Upper lobe of left lung (tissue), 6 donors: ENCODE data around the gene EGLN2. TPM values are rescaled to one million over a fixed set of nuclear protein-coding genes. Genes with fewer than 3 reads are reported as not detected.
A peak's percentile ranks its signal among the peaks of the same experiment; 100 is the strongest.
"Not testable (repeated sequence)": the region's sequence is repeated elsewhere in the genome, so short reads cannot be mapped to it uniquely, and the experiment has no call there.

ENCODE experiments used
- ATAC-seq, 2 donors: fragments of 200-7000 bp; cut with Tn5 transposase; one replicate each; pipeline ENCODE4 v1.9.1; 2022; ENCODE audit warnings: mild to moderate bottlenecking in 2 of 2, moderate library complexity in 2 of 2; ENCODE audit not compliant: low FRiP score in 2 of 2
- DNase-seq, 2 donors: peaks; one replicate each; pipeline ENCODE4 v3.0.0-alpha.2; 2019 to 2020
- H3K27ac ChIP-seq, 4 donors: fragments of 200-600 bp; sonication (generic); one replicate each; pipeline ENCODE4 v1.5.1; 2016 to 2019
- H3K27me3 ChIP-seq, 4 donors: fragments of 200-600 bp; sonication (generic); one replicate each; pipeline ENCODE4 v1.5.1; 2017 to 2019
- H3K36me3 ChIP-seq, 4 donors: fragments of 200-600 bp; sonication (generic); one replicate each; pipeline ENCODE4 v1.5.1; 2016 to 2019
- H3K4me1 ChIP-seq, 4 donors: fragments of 200-600 bp; sonication (generic); one replicate each; pipeline ENCODE4 v1.5.1; 2018 to 2019
- H3K4me3 ChIP-seq, 4 donors: fragments of 200-600 bp; sonication (generic); one replicate each; pipeline ENCODE4 v1.5.1; 2017 to 2019; ENCODE audit warnings: mild to moderate bottlenecking in 2 of 4, moderate library complexity in 1 of 4
- H3K9me3 ChIP-seq, 4 donors: fragments of 200-600 bp; sonication (generic); one replicate each; pipeline ENCODE4 v1.5.1; 2018 to 2019
- CTCF ChIP-seq, 6 experiments: fragments of 450-650 bp in 4 of 6; fragments of 200-600 bp in 2 of 6; sonication (generic) in 2 of 6; IDR thresholded peaks; one replicate each; pipeline ENCODE4 v1.5.1; 2016 to 2019; ENCODE audit warnings: antibody characterized with exemption in 6 of 6
- EP300 ChIP-seq, 4 donors: sonication (generic); formaldehyde crosslinking; IDR thresholded peaks; one replicate each; pipeline ENCODE4 v1.5.1; 2017; ENCODE audit warnings: antibody characterized with exemption in 4 of 4, control low read depth in 2 of 4
- POLR2A ChIP-seq, 4 donors: fragments of 450-650 bp; IDR thresholded peaks; one replicate each; pipeline ENCODE4 v1.5.1; 2016 to 2017; ENCODE audit warnings: antibody characterized with exemption in 4 of 4, mild to moderate bottlenecking in 2 of 4
- POLR2AphosphoS5 ChIP-seq, 2 donors: sonication (generic); formaldehyde crosslinking; IDR thresholded peaks; one replicate each; pipeline ENCODE4 v1.5.1; 2017; ENCODE audit warnings: antibody characterized with exemption in 2 of 2
- WGBS, 2 donors: methylation state at CpG; one replicate each; pipeline ENCODE4 v1.1.5; 2017 to 2018; 5-methylcytosine and 5-hydroxymethylcytosine counted together
- total RNA-seq, 6 donors: library from RNA; depleted of rRNA in 4 of 6; stranded (reverse); fragments of >200 nt in 4 of 6; gene quantifications; one replicate each; pipeline versions ENCODE4 v1.1.0 to v1.2.1, GENCODE V29; 2016 to 2021
- donor health status: DM: no; HTN: no; CAD: no; lungs with moderate emphysema.
- donor health status: DM: no; HTN: yes; CAD: no; lungs with severe emphysema.

The EGLN2 gene
- total RNA-seq, 6 donors from 2014 or later: 170 to 353 (median 211) TPM

GRCh38 chr19:40768869-40769268 is 30.1 kb upstream of the EGLN2 start:
- ATAC-seq: peak in 1 of 2 donors; percentile 71

GRCh38 chr19:40771101-40771862 is 27.7 kb upstream of the EGLN2 start:
- not testable (repeated sequence) for ATAC-seq, H3K9me3 ChIP-seq, DNase-seq, H3K4me1 ChIP-seq, H3K27me3 ChIP-seq, H3K4me3 ChIP-seq, H3K27ac ChIP-seq
- WGBS, 2 donors: 95 to 98% methylated on average over 10 of the region's 10 CpGs
- peaks cover 0 to 12% (median 7%) of the 10 kb centered on the region in 4 donors for H3K36me3 ChIP-seq

More at GRCh38 chr19:40768869-40769268, 30.1 kb upstream of the EGLN2 start:
- whole genome bisulfite sequencing, 2 donors: 51 to 72% methylated on average over 5 of the region's 5 CpGs
- H3K36me3 ChIP-seq: peaks cover 13 to 36% (median 31%) of the 10 kb centered on the region in 4 donors
- no peak for TF ChIP-seq CTCF (IDR thresholded peaks at IDR 0.05)
- TF ChIP-seq POLR2A (IDR thresholded peaks at IDR 0.05): no peak
- TF ChIP-seq EP300 (IDR thresholded peaks at IDR 0.05): no peak
- TF ChIP-seq POLR2AphosphoS5 (IDR thresholded peaks at IDR 0.05): no peak
- H3K4me1 ChIP-seq: peaks cover 0 to 5% (median 0%) of the 10 kb centered on the region in 4 donors
- H3K9me3 ChIP-seq: no peaks in the 10 kb centered on the region
- H3K27ac ChIP-seq: peak overlapping the region in 3 of 4 donors; percentile 4 to 61 (median 54)
- DNase-seq: no peak
- no peak overlapping the region for H3K4me3 ChIP-seq
- H3K27me3 ChIP-seq: no peaks in the 10 kb centered on the region

GRCh38 chr19:40774916-40775631 is 23.9 kb upstream of the EGLN2 start, which contains the start of gene MIA:
TSS of gene MIA (plus strand) at chr19:40775521. CDS start at chr19:40775543, 22 bp downstream.
- Histone ChIP-seq H3K9me3 (no peaks in the 10 kb centered on the region), H3K27me3 (no peaks in the 10 kb centered on the region), H3K36me3 (no peaks in the 10 kb centered on the region), H3K27ac (peak within 1 kb of the TSS in 2 of 4 donors; percentile 98), H3K4me1 (peaks cover 13 to 20% (median 18%) of the 10 kb centered on the region in 4 donors), H3K4me3 (no peak within 1 kb of the TSS)
- WGBS, 2 donors: 89 to 90% methylated on average over 9 of the region's 9 CpGs
- TF ChIP-seq CTCF (IDR thresholded peaks at IDR 0.05) (no peak), POLR2A (IDR thresholded peaks at IDR 0.05) (no peak), EP300 (IDR thresholded peaks at IDR 0.05) (no peak), POLR2AphosphoS5 (IDR thresholded peaks at IDR 0.05) (no peak)
- no peak for ATAC-seq
- no peak for DNase-seq

GRCh38 chr19:40775632-40776022 is 23.4 kb upstream of the EGLN2 start:
- Histone ChIP-seq H3K9me3 (no peaks in the 10 kb centered on the region), H3K27me3 (no peaks in the 10 kb centered on the region), H3K27ac (no peak overlapping the region), H3K36me3 (no peaks in the 10 kb centered on the region), H3K4me3 (no peak overlapping the region), H3K4me1 (peaks cover 13 to 20% (median 18%) of the 10 kb centered on the region in 4 donors)
- ATAC-seq: no peak
- TF ChIP-seq POLR2A (IDR thresholded peaks at IDR 0.05) (no peak), POLR2AphosphoS5 (IDR thresholded peaks at IDR 0.05) (no peak), EP300 (IDR thresholded peaks at IDR 0.05) (no peak), CTCF (IDR thresholded peaks at IDR 0.05) (no peak)
- WGBS, 2 donors: 91 to 94% methylated on average over 10 of the region's 10 CpGs
- DNase-seq: no peak

GRCh38 chr19:40776364-40776763 is 22.6 kb upstream of the EGLN2 start:
- 74 to 88% methylated on average over 7 of the region's 7 CpGs for WGBS, 2 donors
- ATAC-seq (no peak), DNase-seq (no peak)
- H3K27ac ChIP-seq: peak overlapping the region in 3 of 4 donors; percentile 92 to 98 (median 98)
- no peak for TF ChIP-seq POLR2AphosphoS5 (IDR thresholded peaks at IDR 0.05)
- no peak for TF ChIP-seq EP300 (IDR thresholded peaks at IDR 0.05)
- TF ChIP-seq POLR2A (IDR thresholded peaks at IDR 0.05): no peak
- no peak for TF ChIP-seq CTCF (IDR thresholded peaks at IDR 0.05)
- no peaks in the 10 kb centered on the region for H3K36me3 ChIP-seq
- no peak overlapping the region for H3K4me3 ChIP-seq
- H3K27me3 ChIP-seq: no peaks in the 10 kb centered on the region
- H3K4me1 ChIP-seq: peaks cover 13 to 20% (median 18%) of the 10 kb centered on the region in 4 donors
- H3K9me3 ChIP-seq: no peaks in the 10 kb centered on the region
